Measurements from ENCODE around the gene RC3H1. TPM values are rescaled to one million over a fixed set of nuclear protein-coding genes. Genes with fewer than 3 reads are reported as not detected.
A peak's percentile ranks its signal among the peaks of the same experiment; 100 is the strongest.

RC3H1 gene
- total RNA-seq, 1 experiment from 2014 or later, result 30.0 TPM

DNA sequence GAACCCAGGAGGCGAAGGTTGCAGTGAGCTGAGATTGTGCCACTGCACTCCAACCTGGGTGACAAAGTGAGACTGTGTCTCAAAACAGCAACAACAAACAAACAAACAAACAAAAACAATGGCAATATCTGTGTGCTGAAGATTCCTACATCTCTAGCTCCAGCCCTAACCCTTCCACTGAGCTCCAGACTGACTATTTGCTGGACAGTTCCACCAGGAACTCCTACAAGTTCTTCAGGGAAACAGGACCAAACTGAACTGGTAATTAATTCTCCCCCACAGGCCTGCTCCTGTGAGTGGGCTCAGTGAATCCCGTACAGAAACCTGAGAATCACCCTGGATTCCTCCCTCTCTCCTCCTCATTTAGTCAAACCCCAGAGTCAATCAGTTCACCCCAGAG, 106.6 kb downstream of the RC3H1 start:
- in situ Hi-C loops (cut with HindIII; ENCODE audit: low pct_unique_long_range_greater_than_20kb, low sequenced_read_pairs), result no loop called here
- DNase-seq (ENCODE audit: low read depth, low spot score), result no peak

DNA sequence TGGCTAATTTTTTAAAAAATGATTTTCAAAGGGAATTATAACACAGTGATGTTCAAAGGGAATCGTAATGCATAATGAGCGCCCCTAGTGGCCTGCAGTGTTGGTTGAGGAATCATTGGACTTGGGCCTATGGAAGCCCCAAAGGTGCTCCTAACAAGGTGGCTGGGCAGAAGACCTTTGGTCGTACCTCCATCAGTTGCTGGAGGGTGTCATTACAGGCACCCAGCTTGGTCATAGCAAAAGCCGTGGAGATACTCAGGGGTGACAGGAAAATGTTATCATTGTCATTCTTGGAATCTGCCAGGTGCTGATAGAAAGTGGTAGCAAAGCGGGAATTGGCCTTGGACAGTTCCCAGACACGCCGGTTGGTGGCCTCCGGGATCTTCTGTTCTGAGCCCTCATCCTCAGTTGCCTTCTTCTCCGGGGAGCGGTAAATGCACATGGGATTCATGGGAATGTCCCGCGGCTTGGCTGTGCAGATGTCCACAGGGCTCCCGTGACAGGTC, 107.7 kb downstream of the RC3H1 start:
- in situ Hi-C loops (cut with HindIII; ENCODE audit: low pct_unique_long_range_greater_than_20kb, low sequenced_read_pairs), result no loop called here
- peak; percentile 82 for DNase-seq (ENCODE audit: low read depth, low spot score)

DNA sequence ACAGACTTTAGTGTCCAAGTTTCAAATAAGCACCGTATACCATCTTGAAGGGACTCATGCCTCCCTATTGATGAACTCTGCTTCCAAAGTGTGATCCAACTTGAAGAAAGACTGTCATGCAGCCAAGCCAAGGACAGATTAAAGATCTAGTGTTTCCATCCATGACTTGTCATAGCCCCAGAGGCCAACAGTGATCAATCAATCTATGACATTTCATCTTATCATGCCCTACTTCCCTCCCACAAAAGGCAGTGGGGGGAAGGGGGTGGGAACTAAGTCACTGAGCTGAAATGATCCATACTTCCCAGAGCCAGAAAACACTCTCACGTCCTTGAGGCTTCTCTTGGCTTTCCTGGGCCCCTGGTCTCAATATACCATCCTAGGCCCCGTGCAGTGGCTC, 109.0 kb downstream of the RC3H1 start:
- in situ Hi-C loops (cut with HindIII; ENCODE audit: low pct_unique_long_range_greater_than_20kb, low sequenced_read_pairs), result no loop called here
- no peak for DNase-seq (ENCODE audit: low read depth, low spot score)

DNA sequence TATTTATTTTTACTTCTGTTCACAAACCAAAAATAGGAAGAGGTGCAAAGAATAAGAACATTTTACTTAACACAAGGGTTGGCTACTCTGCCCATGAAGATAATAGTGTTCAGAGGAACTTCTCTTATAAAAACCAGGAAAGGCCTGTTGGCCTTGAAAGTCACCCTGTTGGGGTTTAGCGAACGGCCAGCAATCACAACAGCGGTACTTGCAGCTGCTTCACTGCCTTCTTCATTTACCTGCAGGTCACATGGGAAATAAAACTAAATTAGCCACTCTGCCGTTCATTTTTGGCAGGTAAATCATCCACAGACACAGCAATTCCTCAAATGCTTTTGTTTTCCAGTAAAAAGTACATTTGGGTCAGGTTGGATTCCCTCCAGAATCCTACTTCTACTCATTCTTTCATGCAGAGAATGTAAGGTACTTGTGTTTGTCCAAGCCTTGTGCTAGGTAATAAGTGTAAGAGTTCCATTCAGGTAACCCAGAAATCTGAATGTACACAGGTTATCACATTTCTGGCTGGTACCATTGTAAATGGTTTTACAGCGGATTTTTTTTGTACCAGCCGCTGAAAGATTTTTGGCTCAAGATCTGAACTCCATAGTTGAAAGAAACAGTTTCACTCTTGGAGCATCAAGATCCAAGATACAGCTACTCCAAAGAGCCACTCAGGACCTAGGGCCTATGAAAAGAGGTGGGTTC, 118.2 kb downstream of the RC3H1 start:
- in situ Hi-C loops (cut with HindIII; ENCODE audit: low pct_unique_long_range_greater_than_20kb, low sequenced_read_pairs), result no loop called here

DNA sequence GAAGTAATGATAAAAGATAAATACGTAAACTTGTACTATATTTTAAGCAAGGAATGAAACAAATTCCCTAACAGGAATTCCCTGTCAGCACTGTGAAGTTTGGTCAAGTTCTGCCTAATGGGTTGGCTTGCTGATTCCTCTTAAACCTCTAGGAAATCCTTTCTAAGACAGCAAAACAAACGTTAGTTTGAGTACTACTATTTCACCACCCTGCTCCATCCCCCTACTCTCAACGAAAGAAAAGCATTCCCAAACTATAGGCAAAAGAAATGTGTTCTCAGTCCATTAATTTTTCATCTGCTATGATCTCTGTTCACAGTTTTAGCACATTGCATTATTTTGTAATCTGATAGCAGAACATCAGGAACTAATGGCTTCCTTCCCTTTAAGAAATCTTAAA, 121.2 kb downstream of the RC3H1 start:
- in situ Hi-C loops (cut with HindIII; ENCODE audit: low pct_unique_long_range_greater_than_20kb, low sequenced_read_pairs), result no loop called here
- no peak for DNase-seq (ENCODE audit: low read depth, low spot score)

More for the DNA sequence above, 118.2 kb downstream of the RC3H1 start:
- DNase-seq (ENCODE audit: low read depth, low spot score), result no peak

DNA sequence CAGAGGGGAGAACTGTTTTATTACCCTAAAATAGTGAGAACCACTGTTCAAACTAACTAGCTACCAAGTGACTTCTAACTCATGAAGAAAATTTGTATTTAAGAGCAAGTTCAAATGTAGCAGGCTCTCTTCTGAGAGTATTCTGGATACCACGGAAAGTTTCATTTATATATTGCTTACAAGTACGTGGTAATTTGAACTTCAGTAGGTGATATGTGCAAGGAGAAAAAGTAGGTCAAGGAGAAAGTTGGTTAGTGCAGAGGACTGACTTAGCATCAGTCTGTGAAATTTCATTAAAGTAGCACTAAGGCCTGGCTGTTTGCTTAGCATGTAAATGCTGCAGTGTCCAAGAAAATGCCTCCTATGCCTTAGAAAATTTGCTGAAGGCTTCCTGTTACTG, 121.7 kb downstream of the RC3H1 start:
- in situ Hi-C loops (cut with HindIII; ENCODE audit: low pct_unique_long_range_greater_than_20kb, low sequenced_read_pairs), result no loop called here
- no peak for DNase-seq (ENCODE audit: low read depth, low spot score)

DNA sequence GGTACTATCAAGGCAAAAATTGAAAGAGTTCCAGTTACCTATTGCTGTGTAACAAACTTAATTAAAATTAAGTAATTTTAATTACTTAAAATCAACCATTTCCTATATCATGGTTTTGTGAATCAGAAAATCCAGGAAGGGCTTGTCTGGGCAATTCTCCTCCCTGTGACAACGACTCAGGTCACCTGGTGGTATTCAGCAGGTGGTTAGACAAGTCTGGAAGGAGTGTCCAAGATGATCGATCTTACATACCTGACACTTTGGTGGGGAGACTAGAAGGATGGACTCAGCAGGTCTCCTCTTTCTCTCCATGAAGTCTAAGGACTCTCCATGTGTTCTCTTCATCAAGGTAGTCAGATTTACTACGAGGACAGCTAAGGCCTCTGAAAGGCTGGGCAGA, 128.0 kb downstream of the RC3H1 start:
- DNase-seq (ENCODE audit: low read depth, low spot score), result no peak
- in situ Hi-C loops (cut with HindIII; ENCODE audit: low pct_unique_long_range_greater_than_20kb, low sequenced_read_pairs), result no loop called here

DNA sequence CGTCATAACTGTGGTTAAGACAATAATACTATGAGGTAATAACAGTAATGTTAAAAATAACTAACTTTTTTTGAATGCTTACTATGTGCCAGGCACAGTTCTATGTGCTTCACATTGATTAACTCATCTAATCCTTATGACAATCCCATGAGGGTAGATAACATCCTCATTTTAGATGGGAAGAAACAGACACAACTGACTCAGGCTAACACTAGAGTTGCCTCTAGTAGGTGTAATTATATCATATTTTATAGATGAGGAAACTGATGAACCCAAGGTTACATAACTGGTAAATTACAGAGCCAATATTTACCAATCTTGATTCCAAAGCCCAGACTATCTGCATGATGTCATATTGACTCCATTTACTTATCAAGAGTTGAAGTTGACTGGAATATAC, 128.5 kb downstream of the RC3H1 start:
- in situ Hi-C loops (cut with HindIII; ENCODE audit: low pct_unique_long_range_greater_than_20kb, low sequenced_read_pairs), result no loop called here
- no peak for DNase-seq (ENCODE audit: low read depth, low spot score)

DNA sequence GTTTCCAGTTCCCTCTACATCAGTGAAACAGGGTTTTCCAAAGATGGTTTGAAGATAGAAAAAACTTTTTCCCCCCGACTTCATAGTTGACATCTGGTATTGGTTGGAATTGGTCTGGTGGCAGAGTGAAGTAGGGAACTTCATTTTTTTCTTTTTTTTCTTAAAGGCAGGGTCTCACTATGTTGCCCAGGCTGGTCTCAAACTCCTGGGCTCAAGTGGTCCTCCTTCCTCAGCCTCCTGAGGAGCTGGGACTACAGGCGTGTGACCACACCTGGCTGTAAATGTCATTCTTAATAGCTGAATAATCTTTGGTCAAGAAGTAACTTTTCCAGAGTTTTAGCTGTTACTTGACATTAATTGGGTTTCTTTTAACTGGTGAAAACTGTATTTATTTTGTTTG, 132.3 kb downstream of the RC3H1 start:
- in situ Hi-C loops (cut with HindIII; ENCODE audit: low pct_unique_long_range_greater_than_20kb, low sequenced_read_pairs), result no loop called here

DNA sequence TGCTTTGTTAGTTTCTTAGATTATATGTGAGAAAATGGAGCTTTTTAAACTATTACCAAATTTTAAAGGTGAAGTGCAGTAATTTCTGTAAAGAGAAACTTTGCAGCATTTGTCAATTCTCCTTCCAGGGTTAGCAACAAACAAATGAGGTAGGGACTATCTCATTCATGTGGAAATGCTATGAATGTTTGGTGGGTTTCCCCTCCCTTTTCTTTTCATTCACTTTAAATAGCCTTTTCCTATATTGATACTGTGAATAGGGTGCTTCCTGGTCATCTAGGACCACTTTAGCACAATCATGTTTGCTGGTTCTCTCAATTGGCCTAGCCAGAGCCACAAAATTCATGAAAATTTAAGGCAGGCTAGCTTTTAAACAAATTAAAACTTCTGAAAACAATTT, 133.4 kb downstream of the RC3H1 start:
- in situ Hi-C loops (cut with HindIII; ENCODE audit: low pct_unique_long_range_greater_than_20kb, low sequenced_read_pairs), result no loop called here
- no peak for DNase-seq (ENCODE audit: low read depth, low spot score)

More for the DNA sequence above, 132.3 kb downstream of the RC3H1 start:
- DNase-seq (ENCODE audit: low read depth, low spot score), result no peak

DNA sequence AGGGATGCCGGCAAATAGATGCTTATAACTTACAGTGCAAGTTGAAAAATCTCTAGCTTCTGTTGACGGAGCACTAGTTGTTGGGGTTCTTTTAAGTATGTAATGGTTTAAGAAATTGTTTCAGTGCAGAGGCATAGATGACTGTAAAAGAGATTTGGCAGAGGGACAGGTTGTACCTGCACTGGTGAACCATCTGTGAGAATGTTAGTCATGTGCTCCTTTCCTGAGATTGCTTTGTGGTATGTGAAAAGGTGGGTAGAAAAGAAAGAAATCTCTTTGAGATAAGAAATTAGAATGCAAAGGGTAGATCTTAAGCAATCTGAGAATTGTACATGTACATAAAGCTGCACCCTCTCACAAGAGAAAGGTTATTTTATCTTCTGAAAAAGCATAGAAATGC, 134.5 kb downstream of the RC3H1 start:
- in situ Hi-C loops (cut with HindIII; ENCODE audit: low pct_unique_long_range_greater_than_20kb, low sequenced_read_pairs), result no loop called here
- no peak for DNase-seq (ENCODE audit: low read depth, low spot score)

DNA sequence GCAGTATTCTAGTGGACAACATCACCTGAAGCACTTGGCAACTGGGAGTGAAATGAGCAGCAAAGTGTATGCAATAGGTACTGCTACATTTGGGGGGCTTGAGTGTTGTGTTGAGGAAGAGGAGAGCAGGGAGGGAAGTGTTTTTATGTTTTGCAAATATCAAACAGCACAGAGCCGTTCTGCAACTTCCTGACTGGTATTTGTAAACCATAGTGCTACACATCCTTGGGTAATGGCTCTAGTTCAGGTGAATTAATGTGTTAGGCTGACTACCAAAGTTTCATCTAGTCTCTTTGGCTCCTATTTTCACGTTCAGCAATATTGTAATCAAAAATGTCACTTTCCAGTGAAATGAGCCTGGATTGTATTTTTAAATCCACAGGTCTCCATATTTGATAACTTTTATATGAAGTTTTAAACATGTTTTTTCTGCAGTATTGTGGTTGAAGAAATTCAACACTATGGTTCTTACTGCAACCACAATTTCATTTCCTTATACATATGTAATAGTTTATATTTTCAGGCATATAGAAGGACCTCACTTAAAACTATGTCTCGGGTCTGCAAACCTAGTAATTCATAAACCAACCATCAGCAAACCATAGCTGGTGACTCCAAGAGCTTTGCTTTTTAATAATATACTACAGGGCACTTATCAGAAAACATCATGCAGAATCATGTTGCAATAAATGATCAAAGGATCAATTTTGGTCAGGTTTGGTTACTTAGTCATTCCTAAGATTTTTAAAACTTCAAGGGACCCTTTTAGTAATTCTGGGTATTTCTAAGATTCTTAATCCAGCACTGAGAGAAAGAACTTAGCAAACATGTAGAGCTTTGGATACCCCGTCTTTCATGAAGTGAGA, 135.2 kb downstream of the RC3H1 start:
- in situ Hi-C loops (cut with HindIII; ENCODE audit: low pct_unique_long_range_greater_than_20kb, low sequenced_read_pairs), result no loop called here
- no peak for DNase-seq (ENCODE audit: low read depth, low spot score)

DNA sequence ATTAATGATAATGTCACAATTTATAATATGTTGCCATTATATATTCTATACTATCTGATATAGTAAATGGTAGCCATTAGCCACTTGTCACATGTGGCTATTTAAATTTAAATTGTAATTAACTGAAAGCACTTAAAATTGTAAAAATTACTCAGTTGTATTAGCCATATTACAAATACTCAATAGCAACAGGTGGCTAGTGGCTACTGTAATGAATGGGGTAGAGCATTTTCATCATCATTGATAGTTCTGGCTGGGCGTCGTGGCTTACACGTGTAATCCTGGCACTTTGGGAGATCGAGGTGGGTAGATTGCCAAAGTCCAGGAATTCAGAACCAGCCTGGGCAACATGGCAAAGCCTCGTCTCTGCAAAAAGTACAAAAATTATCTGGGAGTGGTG, 137.5 kb downstream of the RC3H1 start:
- no peak for DNase-seq (ENCODE audit: low read depth, low spot score)
- in situ Hi-C loops (cut with HindIII; ENCODE audit: low pct_unique_long_range_greater_than_20kb, low sequenced_read_pairs), result no loop called here

Small RNA genes within 50 kb of the gene (small RNA-seq; reads per million reads assigned to genes)
- gene RNA5SP67, result 0.66 to 7.5 reads per million in 2 experiments
- 0.04 to 0.33 reads per million in 2 experiments for gene RNA5SP68

Other genes with a start within 250 kb of the RC3H1 start
- 38.6 and 49.5 TPM in 2 replicates for gene DARS2, start 197.7 kb downstream of the RC3H1 start, total RNA-seq (2014; rRNA removed; shearing (Covaris generic))
- gene CENPL, start 197.5 kb downstream of the RC3H1 start, total RNA-seq (2014; rRNA removed; shearing (Covaris generic)), result 24.0 and 28.0 TPM in 2 replicates
- gene GAS5, start 154.4 kb downstream of the RC3H1 start, total RNA-seq (2014; rRNA removed; shearing (Covaris generic)), result 588 and 660 TPM in 2 replicates
- gene ZBTB37, start 154.0 kb downstream of the RC3H1 start, total RNA-seq (2014; rRNA removed; shearing (Covaris generic)), result 8.0 and 8.3 TPM in 2 replicates
- not detected in 2 replicates for gene SERPINC1, start 105.0 kb downstream of the RC3H1 start, total RNA-seq (2014; rRNA removed; shearing (Covaris generic))
- 31.2 and 32.0 TPM in 2 replicates for gene RABGAP1L, start 137.2 kb upstream of the RC3H1 start, total RNA-seq (2014; rRNA removed; shearing (Covaris generic))

Data from SK-MEL-5 (cell line).